Sigmoid colon (tissue), 7 donors: ENCODE measurements around the gene SLC5A5. TPM values are rescaled to one million over a fixed set of nuclear protein-coding genes. Genes with fewer than 3 reads are reported as not detected.
A peak's percentile ranks its signal among the peaks of the same experiment; 100 is the strongest.

ENCODE experiments used
- DNase-seq: peaks from one replicate; pipeline ENCODE4 v3.0.0-alpha.2; 2019
- H3K27ac ChIP-seq, 4 donors: fragments of 200-600 bp; sonication (generic); one replicate each; pipeline ENCODE4 v1.5.1; 2016 to 2019; ENCODE audit warnings: mild to moderate bottlenecking in 1 of 4
- H3K27me3 ChIP-seq, 3 donors: fragments of 200-600 bp; sonication (generic); one replicate each; pipeline ENCODE4 v1.5.1; 2019; ENCODE audit warnings: mild to moderate bottlenecking in 1 of 3
- H3K36me3 ChIP-seq, 4 donors: fragments of 200-600 bp; sonication (generic); one replicate each; pipeline ENCODE4 v1.5.1; 2016 to 2019
- H3K4me1 ChIP-seq, 4 donors: fragments of 200-600 bp; sonication (generic); one replicate each; pipeline ENCODE4 v1.5.1; 2017 to 2019
- H3K4me3 ChIP-seq, 4 donors: fragments of 200-600 bp; sonication (generic); one replicate each; pipeline ENCODE4 v1.5.1; 2017 to 2019; ENCODE audit warnings: mild to moderate bottlenecking in 2 of 4, moderate library complexity in 1 of 4
- H3K9me3 ChIP-seq, 4 donors: fragments of 200-600 bp in 3 of 4; sonication (generic) in 3 of 4; one replicate each; pipeline versions ENCODE4 v1.5.1 to v1.6.1; 2013 to 2019
- EP300 ChIP-seq, 4 donors: sonication (generic); formaldehyde crosslinking; IDR thresholded peaks; one replicate each; pipeline ENCODE4 v1.6.1; 2017; ENCODE audit warnings: antibody characterized with exemption in 4 of 4
- POLR2A ChIP-seq, 2 donors: fragments of 450-650 bp; IDR thresholded peaks; one replicate each; pipeline ENCODE4 v1.6.1; 2016; ENCODE audit warnings: antibody characterized with exemption in 2 of 2, mild to moderate bottlenecking in 2 of 2, moderate library complexity in 2 of 2
- POLR2AphosphoS5 ChIP-seq, 4 donors: sonication (generic); formaldehyde crosslinking; IDR thresholded peaks; one replicate each; pipeline ENCODE4 v1.6.1; 2017; ENCODE audit warnings: antibody characterized with exemption in 4 of 4
- WGBS, 2 donors: extraction: QIAGEN DNeasy Blood & Tissue Kit; methylation state at CpG; one replicate each; pipeline ENCODE4 v1.1.7; 2013; 5-methylcytosine and 5-hydroxymethylcytosine counted together
- intact Hi-C: fragments of 100-400 bp; cut with DNase I; formaldehyde crosslinking; loops from one replicate; pipeline ENCODE4 v1.15.1; 2023
- polyA plus RNA-seq, 3 donors: library from polyadenylated mRNA; stranded (reverse); fragments of 200-250 nt; gene quantifications; one replicate each; pipeline ENCODE4 v1.2.3, GENCODE V29; 2013
- total RNA-seq, 4 donors: library from RNA; depleted of rRNA; stranded (reverse); fragments of >200 nt; gene quantifications; one replicate each; pipeline ENCODE4 v1.1.0, GENCODE V29; 2016
- TF ChIP-seq, protein P1 (sequence below), 4 experiments: fragments of 450-650 bp in 3 of 4; fragments of 200-600 bp in 1 of 4; IDR thresholded peaks; one replicate each; pipeline ENCODE4 v1.5.1; 2016 to 2019; ENCODE audit warnings: antibody characterized with exemption in 4 of 4, mild to moderate bottlenecking in 3 of 4, moderate library complexity in 2 of 4
- donor health status: healthy with polysubstance abuse.
- donor health status: Bipolar disorder and iron deficiency.
- donor health status: healthy.

Gene SLC5A5
- total and polyA plus RNA-seq, 7 donors: 0.13 to 0.60 TPM; not detected in 5

DNA sequence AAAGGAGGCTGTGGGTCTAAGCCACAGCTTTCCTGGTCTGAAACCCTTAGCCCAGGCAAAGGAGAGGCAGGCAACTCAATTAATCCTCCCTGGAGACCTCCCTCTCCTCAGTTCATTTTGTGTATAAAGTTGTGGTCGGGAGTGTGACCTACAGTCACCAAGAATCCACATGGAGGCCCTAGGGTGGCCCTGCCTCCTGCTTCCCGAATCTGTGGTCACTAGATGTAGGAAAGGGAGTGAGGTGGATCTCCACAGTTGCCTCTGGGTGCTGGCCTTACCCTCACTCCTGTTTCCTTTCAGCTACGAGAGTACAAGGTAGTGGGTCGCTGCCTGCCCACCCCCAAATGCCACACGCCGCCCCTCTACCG, 10.8 kb upstream of the SLC5A5 start:
- H3K27ac ChIP-seq: peak overlapping the region; percentile 87 to 95 (median 91)
- intact Hi-C loops: no loop called here
- WGBS, 2 donors: 31 to 42% methylated on average over 7 of the region's 7 CpGs

DNA sequence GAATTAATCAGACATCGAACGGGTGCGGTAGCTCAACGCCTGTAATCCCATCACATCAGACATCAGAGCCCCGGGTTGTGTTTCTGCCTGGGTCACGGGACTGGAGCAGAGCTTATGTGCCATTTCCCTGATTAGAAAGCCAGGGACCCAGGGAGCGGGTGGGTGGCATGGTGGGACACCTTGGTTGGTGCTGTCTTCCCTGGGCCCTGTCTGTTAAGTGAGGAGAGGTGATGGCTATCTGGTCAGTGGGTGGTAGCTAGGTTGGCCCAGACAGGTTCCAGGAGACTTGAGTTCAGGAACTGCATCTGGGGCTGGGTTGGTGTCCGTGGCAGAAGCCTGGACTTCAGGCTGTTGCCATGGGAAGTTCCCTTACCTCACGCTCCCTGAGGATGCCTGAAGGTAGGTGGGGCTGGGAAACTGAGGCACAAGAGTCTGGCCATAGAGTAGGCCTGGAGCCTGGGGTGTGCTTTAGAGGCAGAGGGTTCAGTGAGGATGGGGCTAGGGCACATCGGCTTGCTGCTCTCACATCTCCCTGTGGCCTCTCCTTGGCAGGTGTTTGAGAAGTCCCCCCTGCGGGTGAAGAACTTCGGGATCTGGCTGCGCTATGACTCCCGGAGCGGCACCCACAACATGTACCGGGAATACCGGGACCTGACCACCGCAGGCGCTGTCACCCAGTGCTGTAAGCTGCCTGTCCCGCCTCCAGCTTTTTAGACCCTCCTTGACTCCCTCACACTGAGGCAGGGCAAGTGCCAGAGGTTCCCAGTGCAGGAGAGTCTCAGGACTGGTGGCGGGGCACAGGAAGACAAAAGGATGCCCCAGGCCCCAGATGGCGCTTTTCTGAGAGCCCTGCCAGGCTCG, 10.0 kb upstream of the SLC5A5 start:
- H3K36me3 ChIP-seq: peaks cover 24 to 49% (median 35%) of the 10 kb centered on the region in 4 donors
- peak overlapping the region in 1 of 4 donors; percentile 95 for H3K27ac ChIP-seq
- TF ChIP-seq POLR2AphosphoS5 (IDR thresholded peaks at IDR 0.05) (no peak), EP300 (IDR thresholded peaks at IDR 0.05) (no peak), POLR2A (IDR thresholded peaks at IDR 0.05) (no peak)
- TF ChIP-seq, protein P1, sequence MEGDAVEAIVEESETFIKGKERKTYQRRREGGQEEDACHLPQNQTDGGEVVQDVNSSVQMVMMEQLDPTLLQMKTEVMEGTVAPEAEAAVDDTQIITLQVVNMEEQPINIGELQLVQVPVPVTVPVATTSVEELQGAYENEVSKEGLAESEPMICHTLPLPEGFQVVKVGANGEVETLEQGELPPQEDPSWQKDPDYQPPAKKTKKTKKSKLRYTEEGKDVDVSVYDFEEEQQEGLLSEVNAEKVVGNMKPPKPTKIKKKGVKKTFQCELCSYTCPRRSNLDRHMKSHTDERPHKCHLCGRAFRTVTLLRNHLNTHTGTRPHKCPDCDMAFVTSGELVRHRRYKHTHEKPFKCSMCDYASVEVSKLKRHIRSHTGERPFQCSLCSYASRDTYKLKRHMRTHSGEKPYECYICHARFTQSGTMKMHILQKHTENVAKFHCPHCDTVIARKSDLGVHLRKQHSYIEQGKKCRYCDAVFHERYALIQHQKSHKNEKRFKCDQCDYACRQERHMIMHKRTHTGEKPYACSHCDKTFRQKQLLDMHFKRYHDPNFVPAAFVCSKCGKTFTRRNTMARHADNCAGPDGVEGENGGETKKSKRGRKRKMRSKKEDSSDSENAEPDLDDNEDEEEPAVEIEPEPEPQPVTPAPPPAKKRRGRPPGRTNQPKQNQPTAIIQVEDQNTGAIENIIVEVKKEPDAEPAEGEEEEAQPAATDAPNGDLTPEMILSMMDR (IDR thresholded peaks at IDR 0.05): no peak
- intact Hi-C loops: no loop called here
- DNase-seq: no peak
- WGBS, 2 donors: 65 to 82% methylated on average over 23 of the region's 23 CpGs
- peaks cover 0 to 24% (median 21%) of the 10 kb centered on the region in 4 donors for H3K4me1 ChIP-seq
- H3K27me3 ChIP-seq: no peaks in the 10 kb centered on the region
- H3K4me3 ChIP-seq: peak overlapping the region in 1 of 4 donors; percentile 97
- no peaks in the 10 kb centered on the region for H3K9me3 ChIP-seq

More for the DNA sequence above, 10.8 kb upstream of the SLC5A5 start:
- DNase-seq: no peak
- Histone ChIP-seq H3K4me1 (peaks cover 0 to 24% (median 21%) of the 10 kb centered on the region in 4 donors), H3K4me3 (peak overlapping the region; percentile 67 to 97 (median 92)), H3K27me3 (no peaks in the 10 kb centered on the region), H3K36me3 (peaks cover 24 to 47% (median 35%) of the 10 kb centered on the region in 4 donors), H3K9me3 (no peaks in the 10 kb centered on the region)
- TF ChIP-seq, protein P1 (IDR thresholded peaks at IDR 0.05): no peak
- no peak for TF ChIP-seq EP300 (IDR thresholded peaks at IDR 0.05)
- no peak for TF ChIP-seq POLR2AphosphoS5 (IDR thresholded peaks at IDR 0.05)
- TF ChIP-seq POLR2A (IDR thresholded peaks at IDR 0.05): no peak

DNA sequence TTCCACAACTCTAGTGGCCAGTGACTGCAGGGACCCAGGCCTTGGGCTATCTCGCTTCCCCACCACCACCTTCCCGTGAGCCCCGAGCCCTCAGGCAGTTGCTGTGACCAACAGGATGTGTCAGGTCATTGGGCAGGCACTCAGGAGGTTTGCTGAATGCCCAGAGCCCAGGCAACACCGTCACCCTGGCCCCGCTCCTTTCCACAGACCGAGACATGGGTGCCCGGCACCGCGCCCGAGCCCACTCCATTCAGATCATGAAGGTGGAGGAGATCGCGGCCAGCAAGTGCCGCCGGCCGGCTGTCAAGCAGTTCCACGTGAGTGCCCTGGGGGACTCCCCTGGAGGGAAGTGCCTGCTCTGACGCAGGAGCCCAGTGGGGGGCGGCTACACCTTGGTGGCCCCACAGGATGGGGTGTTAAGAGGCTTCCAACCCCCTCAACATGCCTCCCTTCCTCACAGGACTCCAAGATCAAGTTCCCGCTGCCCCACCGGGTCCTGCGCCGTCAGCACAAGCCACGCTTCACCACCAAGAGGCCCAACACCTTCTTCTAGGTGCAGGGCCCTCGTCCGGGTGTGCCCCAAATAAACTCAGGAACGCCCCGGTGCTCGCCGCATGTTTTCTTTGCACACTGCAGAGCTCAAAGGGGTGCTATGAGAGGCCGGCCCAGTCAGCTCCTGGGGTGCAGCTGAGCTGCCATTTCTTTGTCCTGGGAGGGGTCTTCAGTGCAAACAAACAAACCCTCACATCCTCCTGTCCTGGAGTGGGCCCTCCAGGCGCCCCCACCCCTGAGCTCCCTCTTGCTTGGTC, 8.8 kb upstream of the SLC5A5 start:
- no peak overlapping the region for H3K4me3 ChIP-seq
- no peaks in the 10 kb centered on the region for H3K27me3 ChIP-seq
- peaks cover 0 to 24% (median 21%) of the 10 kb centered on the region in 4 donors for H3K4me1 ChIP-seq
- no peak for DNase-seq
- TF ChIP-seq POLR2AphosphoS5 (IDR thresholded peaks at IDR 0.05) (no peak), POLR2A (IDR thresholded peaks at IDR 0.05) (no peak), EP300 (IDR thresholded peaks at IDR 0.05) (no peak)
- TF ChIP-seq, protein P1 (IDR thresholded peaks at IDR 0.05): no peak
- H3K36me3 ChIP-seq: peaks cover 24 to 49% (median 35%) of the 10 kb centered on the region in 4 donors
- intact Hi-C loops: no loop called here
- no peak overlapping the region for H3K27ac ChIP-seq
- no peaks in the 10 kb centered on the region for H3K9me3 ChIP-seq
- 67 to 83% methylated on average over 31 of the region's 31 CpGs for WGBS, 2 donors

DNA sequence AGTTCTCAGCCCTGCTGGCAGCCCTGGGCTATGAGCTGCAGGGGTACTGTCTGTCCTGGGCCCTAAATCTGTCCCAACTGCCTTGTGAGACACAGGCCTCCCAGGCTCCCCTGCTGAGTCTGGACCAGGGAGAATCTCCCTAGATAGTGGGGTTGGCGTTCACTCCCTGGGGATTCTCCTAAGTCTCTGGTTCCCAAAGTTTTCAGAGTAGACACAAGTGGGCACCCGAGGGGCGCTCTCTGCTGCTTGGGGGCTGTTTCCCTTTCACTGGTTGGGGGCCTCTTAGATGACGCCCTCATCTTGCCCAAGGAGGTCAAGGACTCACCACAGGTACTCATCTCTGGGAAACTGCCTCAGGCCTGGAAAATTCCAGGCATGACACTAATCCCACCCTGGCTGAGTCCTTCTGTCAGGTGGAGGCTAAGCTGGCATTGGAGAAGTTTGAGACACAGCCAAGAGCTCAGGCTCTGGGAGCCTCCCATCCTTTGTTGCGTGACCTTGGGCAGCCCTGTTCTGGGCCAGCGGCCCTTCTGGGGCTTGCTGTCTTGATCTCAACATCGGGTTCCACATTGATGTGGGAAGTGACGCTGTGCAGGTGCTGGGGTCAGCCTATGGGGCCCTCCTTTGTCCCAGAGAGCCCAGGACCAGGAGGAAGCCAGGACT, 8.1 kb upstream of the SLC5A5 start:
- Histone ChIP-seq H3K9me3 (no peaks in the 10 kb centered on the region), H3K4me1 (peaks cover 0 to 24% (median 21%) of the 10 kb centered on the region in 4 donors), H3K4me3 (no peak overlapping the region), H3K27me3 (no peaks in the 10 kb centered on the region), H3K27ac (no peak overlapping the region), H3K36me3 (peaks cover 24 to 49% (median 35%) of the 10 kb centered on the region in 4 donors)
- no peak for DNase-seq
- intact Hi-C loops: no loop called here
- WGBS, 2 donors: 63 to 83% methylated on average over 8 of the region's 8 CpGs
- no peak for TF ChIP-seq EP300 (IDR thresholded peaks at IDR 0.05)
- TF ChIP-seq, protein P1 (IDR thresholded peaks at IDR 0.05): no peak
- no peak for TF ChIP-seq POLR2AphosphoS5 (IDR thresholded peaks at IDR 0.05)
- no peak for TF ChIP-seq POLR2A (IDR thresholded peaks at IDR 0.05)
